Activated CD4-positive, alpha-beta T cell treated with anti-CD3 and anti-CD28 coated beads for 36 hours (primary cell): ENCODE results near the gene SENP5. TPM values are rescaled to one million over a fixed set of nuclear protein-coding genes. Genes with fewer than 3 reads are reported as not detected.

ENCODE experiments used
- ATAC-seq: fragments of 200-7000 bp; cut with Tn5 transposase; one replicate; pipeline ENCODE4 v1.10.0; 2021; ENCODE audit warnings: mild to moderate bottlenecking, moderate library complexity
- CTCF ChIA-PET: fragments of 350-600 bp; sonication (Branson Sonifier 250); formaldehyde crosslinking; loops from one replicate; lab custom pipeline; 2021; ENCODE audit warnings: antibody characterized with exemption; lab: Charles Lee
- POLR2A ChIA-PET: fragments of 350-600 bp; sonication (Branson Sonifier 250); formaldehyde crosslinking; loops from one replicate; lab custom pipeline; 2021; ENCODE audit warnings: antibody characterized with exemption, inconsistent platforms; lab: Charles Lee
- DNase-seq: peaks from one replicate; pipeline ENCODE4 v3.0.0-alpha.2; 2020
- H3K27ac Mint-ChIP-seq: one replicate; pipeline ENCODE4 v1.8.0; 2021; ENCODE audit warnings: mixed read lengths
- H3K27me3 Mint-ChIP-seq: one replicate; pipeline ENCODE4 v1.8.0; 2021; ENCODE audit warnings: mixed read lengths
- H3K36me3 Mint-ChIP-seq: one replicate; pipeline ENCODE4 v1.8.0; 2021; ENCODE audit warnings: low read depth, mixed read lengths
- H3K4me1 Mint-ChIP-seq: one replicate; pipeline ENCODE4 v1.8.0; 2021; ENCODE audit warnings: mixed read lengths
- H3K4me3 Mint-ChIP-seq: one replicate; pipeline ENCODE4 v1.8.0; 2021; ENCODE audit warnings: mild to moderate bottlenecking, moderate library complexity, mixed read lengths
- H3K9me3 Mint-ChIP-seq: one replicate; pipeline ENCODE4 v1.8.0; 2021; ENCODE audit warnings: low read depth, mixed read lengths
- intact Hi-C, 2 experiments: fragments of 100-400 bp; cut with DNase I in 1 of 2; cut with micrococcal nuclease in 1 of 2; formaldehyde crosslinking; loops; one replicate each; pipeline versions ENCODE4 v1.14.2 to v1.15.1; 2022 to 2024; cut with DNase I, micrococcal nuclease
- total RNA-seq, 2 experiments: library from RNA; stranded (reverse); gene quantifications; one replicate each; pipeline ENCODE4 v1.2.3, GENCODE V29; 2021

The SENP5 gene
- total RNA-seq, 2 experiments from 2014 or later: 27.7 to 33.0 TPM

DNA sequence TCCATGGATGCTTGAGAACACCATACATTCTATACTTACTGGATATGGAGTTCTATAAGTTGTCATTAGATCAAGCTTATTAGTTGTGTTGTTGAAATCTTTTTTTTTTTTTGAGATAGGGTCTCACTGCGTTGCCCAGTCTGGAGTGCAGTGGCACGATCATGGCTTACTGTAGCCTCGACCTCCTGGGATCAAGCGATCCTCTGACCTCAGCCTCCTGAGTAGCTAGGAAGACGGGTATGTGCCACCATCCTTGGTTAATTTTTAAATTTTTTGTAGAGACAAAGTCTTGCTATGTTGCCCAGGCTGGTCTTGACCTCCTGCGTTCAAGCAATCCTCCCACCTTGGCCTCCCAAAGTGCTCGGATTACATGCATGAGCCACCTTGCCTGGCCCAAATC is 87.1 kb downstream of the SENP5 start:
- H3K4me3 Mint-ChIP-seq: no peak overlapping the region
- DNase-seq: no peak
- no peaks in the 10 kb centered on the region for H3K4me1 Mint-ChIP-seq
- H3K9me3 Mint-ChIP-seq: no peaks in the 10 kb centered on the region
- CTCF ChIA-PET: interaction anchor here (1.9 kb wide), 1 partner anchor 10 kb away, joined by 4 read pairs; no protein-coding TSS in a partner anchor
- no peak overlapping the region for H3K27ac Mint-ChIP-seq
- no peaks in the 10 kb centered on the region for H3K36me3 Mint-ChIP-seq
- no peak for ATAC-seq
- H3K27me3 Mint-ChIP-seq: peaks cover 2% of the 10 kb centered on the region
- POLR2A ChIA-PET: no interaction called here
- intact Hi-C loops: no loop called here

DNA sequence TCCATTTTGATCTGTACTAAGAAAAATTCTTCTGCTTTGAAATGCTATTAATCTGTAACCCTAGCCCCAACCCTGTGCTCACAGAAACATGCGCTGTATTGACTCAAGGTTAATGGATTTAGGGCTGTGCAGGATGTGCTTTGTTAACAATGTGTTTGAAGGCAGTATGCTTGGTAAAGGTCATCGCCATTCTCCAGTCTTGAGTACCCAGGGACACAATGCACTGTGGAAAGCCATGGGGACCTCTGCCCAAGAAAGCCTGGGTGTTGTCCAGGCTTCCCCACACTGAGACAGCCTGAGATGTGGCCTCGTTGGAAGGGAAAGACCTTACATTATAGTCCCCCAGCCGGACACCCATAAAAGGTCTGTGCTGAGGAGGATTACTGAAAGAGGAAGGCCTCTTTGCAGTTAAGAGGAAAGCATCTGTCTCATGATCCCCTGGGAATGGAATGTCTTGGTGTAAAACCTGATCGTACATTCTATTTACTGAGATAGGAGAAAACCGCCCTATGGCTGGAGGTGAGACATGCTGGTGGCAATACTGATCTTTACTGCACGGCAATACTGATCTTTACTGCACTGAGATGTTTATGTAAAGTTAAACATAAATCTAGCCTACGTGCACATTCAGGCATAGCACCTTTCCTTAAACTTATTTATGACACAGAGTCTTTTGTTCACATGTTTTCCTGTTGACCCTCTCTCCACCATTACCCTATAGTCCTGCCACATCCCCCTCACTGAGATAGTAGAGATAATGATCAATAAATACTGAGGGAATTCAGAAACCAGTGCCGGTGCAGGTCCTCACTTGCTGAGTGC is 94.6 kb downstream of the SENP5 start:
- no peak for ATAC-seq
- ChIA-PET POLR2A (no interaction called here), CTCF (no interaction called here)
- Mint-ChIP-seq H3K4me1 (peaks cover 4% of the 10 kb centered on the region), H3K9me3 (no peaks in the 10 kb centered on the region), H3K4me3 (no peak overlapping the region), H3K27ac (no peak overlapping the region), H3K36me3 (no peaks in the 10 kb centered on the region), H3K27me3 (peaks cover 2% of the 10 kb centered on the region)
- intact Hi-C loops: no loop called here
- no peak for DNase-seq

DNA sequence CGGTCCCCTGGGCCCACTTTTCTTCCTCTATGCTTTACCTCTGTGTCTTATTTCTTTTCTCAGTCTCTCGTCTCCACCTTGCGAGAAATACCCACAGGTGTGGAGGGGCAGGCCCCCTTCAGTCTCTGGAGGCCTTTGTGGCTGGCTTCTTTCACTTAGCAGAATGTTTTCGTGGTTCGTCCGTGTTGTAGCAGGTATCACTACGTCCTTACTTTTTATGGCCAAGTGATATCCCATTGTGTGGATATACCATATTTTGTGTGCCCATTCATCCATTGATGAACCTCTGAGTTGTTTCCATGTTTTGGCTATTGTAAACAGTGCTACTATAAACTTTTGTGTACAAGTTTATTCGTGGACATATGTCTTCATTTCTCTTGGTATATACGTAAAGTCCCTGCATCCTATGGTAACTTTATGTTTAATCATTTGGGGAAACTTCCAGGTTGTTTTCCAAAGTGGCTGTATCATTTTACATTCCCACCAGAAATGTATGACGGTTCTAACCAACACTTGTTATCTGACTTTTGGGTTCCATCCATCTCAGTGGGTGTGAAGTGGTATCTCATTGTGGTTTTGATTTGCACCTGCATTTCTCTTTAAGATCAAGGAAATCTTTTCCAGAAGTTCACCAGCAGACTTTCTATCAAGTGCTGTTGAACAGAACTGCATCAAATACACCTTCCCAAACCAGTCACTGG is 95.4 kb downstream of the SENP5 start:
- H3K36me3 Mint-ChIP-seq: no peaks in the 10 kb centered on the region
- no peak overlapping the region for H3K27ac Mint-ChIP-seq
- H3K4me3 Mint-ChIP-seq: no peak overlapping the region
- intact Hi-C loops: no loop called here
- DNase-seq (no peak), ATAC-seq (no peak)
- CTCF ChIA-PET: interaction anchor here (1.3 kb wide), 1 partner anchor 65 kb away, joined by 4 read pairs; no protein-coding TSS in a partner anchor
- no peaks in the 10 kb centered on the region for H3K9me3 Mint-ChIP-seq
- peaks cover 6% of the 10 kb centered on the region for H3K27me3 Mint-ChIP-seq
- H3K4me1 Mint-ChIP-seq: peaks cover 8% of the 10 kb centered on the region
- POLR2A ChIA-PET: no interaction called here

DNA sequence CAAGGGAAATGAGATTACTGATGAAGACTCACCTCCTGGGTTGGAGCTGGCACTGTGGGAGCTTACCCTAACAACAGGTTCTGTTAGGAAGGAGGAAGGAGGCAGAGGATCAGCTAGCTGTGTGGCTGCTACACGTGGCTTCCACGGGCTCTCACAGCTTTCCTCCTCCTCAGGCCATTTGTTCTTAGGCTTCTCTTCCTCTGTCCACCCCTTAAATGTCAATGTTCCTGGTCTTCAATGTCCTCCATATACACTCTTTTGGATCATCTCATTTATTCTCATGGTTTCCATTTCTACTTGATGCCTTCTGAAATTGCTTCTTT is 95.9 kb downstream of the SENP5 start:
- H3K9me3 Mint-ChIP-seq: no peaks in the 10 kb centered on the region
- no peak overlapping the region for H3K27ac Mint-ChIP-seq
- peaks cover 10% of the 10 kb centered on the region for H3K4me1 Mint-ChIP-seq
- ATAC-seq (no peak), DNase-seq (no peak)
- intact Hi-C loops: no loop called here
- H3K27me3 Mint-ChIP-seq: peaks cover 6% of the 10 kb centered on the region
- H3K36me3 Mint-ChIP-seq: no peaks in the 10 kb centered on the region
- CTCF ChIA-PET: interaction anchor here (1.3 kb wide), 1 partner anchor 65 kb away, joined by 4 read pairs; no protein-coding TSS in a partner anchor
- POLR2A ChIA-PET: no interaction called here
- no peak overlapping the region for H3K4me3 Mint-ChIP-seq

DNA sequence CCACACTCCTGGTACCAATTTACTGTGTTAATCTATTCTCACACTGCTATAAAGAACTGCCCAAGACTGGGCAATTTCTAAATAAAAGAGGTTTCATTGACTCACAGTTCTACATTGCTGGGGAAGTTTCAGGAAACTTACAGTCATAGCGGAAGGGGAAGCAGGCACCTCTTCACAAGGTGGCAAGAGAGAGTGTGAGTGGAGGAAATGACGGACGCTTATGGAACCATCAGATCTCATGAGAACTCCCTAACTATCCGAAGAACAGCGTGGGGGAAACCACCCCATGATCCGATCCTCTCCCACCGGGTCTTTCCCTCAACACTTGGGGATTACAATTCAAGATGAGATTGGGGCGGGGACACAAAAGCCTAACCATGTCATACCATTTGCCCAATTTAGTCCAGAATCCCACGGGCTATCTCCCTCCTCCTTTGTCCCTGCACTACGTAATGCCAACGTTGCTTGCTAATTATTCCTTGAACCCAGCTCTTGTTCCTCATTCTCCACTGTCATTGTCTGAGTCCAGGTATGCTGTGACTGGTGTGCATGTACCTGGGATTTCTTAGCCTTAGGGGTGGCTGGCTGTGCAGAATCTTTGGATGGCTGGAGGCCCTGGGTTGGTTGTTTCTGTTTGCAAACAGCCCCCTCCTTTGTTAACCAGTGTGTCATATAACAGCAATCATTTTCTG is 97.5 kb downstream of the SENP5 start:
- DNase-seq (no peak), ATAC-seq (no peak)
- ChIA-PET CTCF (no interaction called here), POLR2A (no interaction called here)
- Mint-ChIP-seq H3K27me3 (peaks cover 7% of the 10 kb centered on the region), H3K36me3 (no peaks in the 10 kb centered on the region), H3K9me3 (no peaks in the 10 kb centered on the region), H3K27ac (no peak overlapping the region), H3K4me1 (peaks cover 11% of the 10 kb centered on the region), H3K4me3 (no peak overlapping the region)
- intact Hi-C loops: no loop called here

DNA sequence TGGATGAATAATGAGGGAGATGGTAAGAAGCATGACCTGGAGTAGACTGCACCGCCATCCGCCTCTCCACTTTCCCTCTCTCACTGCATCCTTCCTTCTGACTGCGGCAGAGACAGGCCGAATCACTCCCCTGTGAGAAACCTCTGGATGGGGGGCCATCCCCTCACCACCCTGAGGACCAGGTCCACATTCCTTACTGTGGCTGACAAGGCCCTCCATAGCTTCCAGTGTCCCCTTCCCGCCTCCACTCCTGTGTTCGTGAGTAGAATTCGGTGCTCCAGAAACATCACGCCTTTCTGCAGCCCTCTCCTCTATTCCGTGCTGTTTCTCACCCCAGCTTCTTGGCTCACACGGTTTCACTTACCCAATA is 98.1 kb downstream of the SENP5 start:
- no peak overlapping the region for H3K27ac Mint-ChIP-seq
- H3K27me3 Mint-ChIP-seq: peaks cover 11% of the 10 kb centered on the region
- no peaks in the 10 kb centered on the region for H3K9me3 Mint-ChIP-seq
- intact Hi-C loops: no loop called here
- no peak overlapping the region for H3K4me3 Mint-ChIP-seq
- POLR2A ChIA-PET: no interaction called here
- CTCF ChIA-PET: no interaction called here
- H3K4me1 Mint-ChIP-seq: peaks cover 15% of the 10 kb centered on the region
- DNase-seq: no peak
- no peaks in the 10 kb centered on the region for H3K36me3 Mint-ChIP-seq
- ATAC-seq: no peak

DNA sequence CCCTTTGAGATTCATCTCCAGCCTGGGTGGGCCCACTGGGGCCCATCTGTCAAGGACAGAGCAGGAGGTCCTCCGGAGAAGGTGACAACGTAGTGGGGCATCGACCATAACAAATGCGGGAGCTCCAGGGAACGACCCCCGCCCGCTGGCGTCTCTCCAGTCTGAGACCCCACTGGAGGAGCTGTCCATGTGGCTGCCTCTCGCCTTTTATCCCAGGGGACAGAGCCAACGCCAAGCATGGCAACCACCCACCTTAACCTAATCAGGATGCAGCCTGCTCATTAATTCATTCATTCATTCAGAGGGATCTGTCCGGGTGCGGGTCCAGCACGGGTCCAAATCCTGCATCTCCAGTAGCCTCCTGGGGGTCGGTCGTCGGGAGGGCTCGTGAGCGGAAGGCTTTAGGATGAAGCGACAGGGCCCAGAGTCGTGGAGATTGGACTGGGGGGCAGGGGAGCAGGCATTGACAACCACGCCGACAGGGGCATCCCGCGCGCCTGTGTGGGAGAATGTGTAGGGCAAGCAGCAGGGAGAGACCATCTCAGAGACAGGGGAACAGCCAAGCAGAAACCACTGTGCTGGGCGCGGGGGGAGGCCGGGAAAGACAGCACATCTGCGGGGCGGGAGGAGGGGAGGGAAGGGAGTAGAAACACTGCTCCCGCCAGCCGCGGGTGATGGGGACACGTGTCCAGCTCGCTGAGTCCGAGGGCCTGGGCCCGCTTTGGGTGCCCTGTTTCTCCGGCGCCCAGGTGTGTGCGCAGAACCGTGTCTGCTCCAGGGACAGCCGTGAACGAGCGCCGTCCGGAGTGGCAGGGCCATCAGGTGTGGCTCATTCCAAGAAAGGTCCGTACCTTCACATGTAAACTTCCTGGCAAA is 99.0 kb downstream of the SENP5 start:
- CTCF ChIA-PET: no interaction called here
- POLR2A ChIA-PET: no interaction called here
- H3K9me3 Mint-ChIP-seq: no peaks in the 10 kb centered on the region
- peaks cover 15% of the 10 kb centered on the region for H3K4me1 Mint-ChIP-seq
- intact Hi-C loops: no loop called here
- no peaks in the 10 kb centered on the region for H3K36me3 Mint-ChIP-seq
- ATAC-seq: no peak
- DNase-seq: no peak
- no peak overlapping the region for H3K27ac Mint-ChIP-seq
- H3K4me3 Mint-ChIP-seq: no peak overlapping the region
- peaks cover 11% of the 10 kb centered on the region for H3K27me3 Mint-ChIP-seq

DNA sequence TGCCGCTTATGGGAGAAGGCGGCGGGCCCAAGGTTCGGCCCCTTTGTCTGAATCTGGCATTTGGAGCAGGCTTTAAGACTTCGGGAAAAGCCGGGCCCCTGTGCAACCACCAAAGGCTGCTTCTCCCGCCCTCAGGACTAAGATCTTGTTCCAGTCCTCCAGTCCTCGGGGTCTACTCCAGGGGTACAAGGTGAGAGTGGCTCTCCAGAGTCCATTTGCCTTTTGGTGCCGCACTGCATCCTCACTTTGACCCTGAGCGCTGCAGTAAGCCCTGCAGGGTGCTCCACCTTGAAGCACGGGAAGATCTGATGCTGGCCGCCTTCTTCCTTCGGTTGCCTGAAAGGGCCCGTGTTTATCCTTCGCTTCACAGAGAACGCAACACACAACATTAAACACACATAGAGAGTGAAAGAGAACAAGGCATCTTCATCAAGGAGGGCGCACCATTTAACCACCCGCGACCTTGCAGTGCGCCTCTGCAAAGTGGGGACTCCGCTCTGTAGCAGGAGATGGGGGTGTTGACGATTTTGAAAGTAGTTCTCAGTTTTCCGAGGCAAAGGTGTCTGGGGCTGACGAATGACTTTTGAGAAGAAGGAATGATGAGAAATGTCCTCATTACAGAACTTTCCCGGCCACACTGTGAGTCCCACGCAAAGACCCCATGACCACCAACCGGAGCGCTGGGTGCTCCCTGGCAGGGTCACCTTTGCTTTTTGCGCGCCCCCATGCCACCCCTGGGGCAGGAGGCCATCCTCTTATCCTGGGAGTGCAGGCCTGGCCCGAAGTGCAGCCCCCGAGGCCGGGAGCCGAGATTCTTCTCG is 99.9 kb downstream of the SENP5 start:
- DNase-seq (no peak), ATAC-seq (no peak)
- no peaks in the 10 kb centered on the region for H3K9me3 Mint-ChIP-seq
- intact Hi-C loops: loop anchor here in 1 of 2 experiments (2.0 kb wide), 2 partner anchors 35 to 61 kb away; partner anchors contain the start of gene MELTF
- H3K4me1 Mint-ChIP-seq: peaks cover 15% of the 10 kb centered on the region
- peak overlapping the region; percentile 63 for H3K4me3 Mint-ChIP-seq
- H3K27ac Mint-ChIP-seq: no peak overlapping the region
- ChIA-PET CTCF (no interaction called here), POLR2A (no interaction called here)
- H3K27me3 Mint-ChIP-seq: peaks cover 11% of the 10 kb centered on the region
- no peaks in the 10 kb centered on the region for H3K36me3 Mint-ChIP-seq

DNA sequence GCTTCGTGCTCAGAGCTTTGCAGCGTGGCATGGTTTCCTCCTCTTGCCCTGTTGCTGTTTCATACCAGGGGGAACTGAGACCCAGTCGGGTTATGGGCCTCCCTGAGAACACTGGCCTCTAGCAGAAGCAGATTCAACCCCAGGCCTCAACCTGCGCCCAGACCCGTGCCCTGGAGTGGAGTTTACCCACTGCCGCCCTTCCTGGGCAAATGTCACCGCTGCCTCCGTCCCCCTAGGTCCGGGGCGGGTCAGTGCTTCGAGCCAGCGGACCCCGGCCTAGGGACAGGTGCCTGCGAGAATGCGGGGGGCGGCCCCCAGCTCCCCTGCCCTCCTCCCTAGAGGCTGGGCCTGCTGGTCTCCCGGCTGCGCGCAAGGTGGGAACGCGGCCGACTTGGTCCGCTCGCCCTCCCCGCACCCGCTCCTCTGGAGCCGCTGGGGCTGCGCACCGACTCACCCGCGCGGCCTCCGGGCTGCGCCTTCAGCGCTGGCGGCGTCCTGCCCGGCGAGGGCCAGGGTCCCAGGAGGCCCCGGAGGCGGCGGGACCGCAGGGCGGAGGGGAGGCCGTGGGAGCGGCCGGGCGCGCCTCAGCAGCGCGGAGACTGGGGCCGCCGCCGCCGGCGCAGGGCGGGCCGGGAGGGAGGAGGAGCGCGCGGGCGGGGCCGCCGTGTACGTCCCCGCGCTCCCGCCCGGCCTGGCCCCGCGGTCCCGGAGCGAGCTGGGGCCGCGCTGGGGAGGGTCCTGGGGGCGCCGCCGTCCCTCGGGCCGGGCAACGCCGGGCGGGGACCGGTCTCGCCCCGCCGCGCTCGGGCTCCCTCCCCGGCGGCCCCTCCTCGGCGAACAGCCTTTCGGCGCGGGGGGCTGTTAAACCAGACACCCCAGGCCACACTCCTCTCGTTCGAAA is 100.8 kb downstream of the SENP5 start, which contains the start of gene PIGZ:
TSS of gene PIGZ (minus strand) at position 601 of the 901 bp plus-strand sequence. CDS start 16,802 bp downstream, outside the sequence.
- H3K27me3 Mint-ChIP-seq: peaks cover 11% of the 10 kb centered on the region
- H3K9me3 Mint-ChIP-seq: no peaks in the 10 kb centered on the region
- ATAC-seq (peak; percentile 79), DNase-seq (peak; percentile 65)
- H3K27ac Mint-ChIP-seq: no peak within 1 kb of the TSS
- intact Hi-C loops: loop anchor here (1.0 to 2.0 kb wide), 6 partner anchors 26 to 400 kb away; partner anchors contain the start of genes NCBP2 (in 2 of the 2), CEP19 (in 1 of the 2), FBXO45 (in 1 of the 2) and MELTF (in 1 of the 2)
- peak within 1 kb of the TSS; percentile 68 for H3K4me3 Mint-ChIP-seq
- ChIA-PET POLR2A (no interaction called here), CTCF (interaction anchor here (2.9 kb wide), 1 partner anchor 131 kb away, joined by 11 read pairs; no protein-coding TSS in a partner anchor)
- no peaks in the 10 kb centered on the region for H3K36me3 Mint-ChIP-seq
- peaks cover 15% of the 10 kb centered on the region for H3K4me1 Mint-ChIP-seq
